KMS-11 (cell line): ENCODE results near the gene DEPDC1.

Source experiments
- H2AFZ ChIP-seq: fragments of 200-600 bp; sonication (generic); 2 replicates; pipeline ENCODE4 v1.6.1; 2016; ENCODE audit warnings: antibody characterized with exemption, mixed run types, low read depth
- H3K27ac ChIP-seq: fragments of 200-600 bp; sonication (generic); 2 replicates; pipeline ENCODE4 v1.6.1; 2016; ENCODE audit warnings: mild to moderate bottlenecking, mixed run types
- H3K27me3 ChIP-seq: fragments of 200-600 bp; sonication (generic); 2 replicates; pipeline ENCODE4 v1.6.1; 2017; ENCODE audit warnings: mild to moderate bottlenecking, low read depth, mixed run types, moderate library complexity; ENCODE audit not compliant: insufficient read depth
- H3K36me3 ChIP-seq: fragments of 200-600 bp; sonication (generic); 2 replicates; pipeline ENCODE4 v1.6.1; 2017; ENCODE audit warnings: mild to moderate bottlenecking, mixed run types; ENCODE audit not compliant: insufficient read depth
- H3K4me1 ChIP-seq: fragments of 200-600 bp; sonication (generic); 2 replicates; pipeline ENCODE4 v1.6.1; 2016; ENCODE audit warnings: mild to moderate bottlenecking, low read depth, mixed run types; ENCODE audit not compliant: poor library complexity, severe bottlenecking
- H3K4me2 ChIP-seq: fragments of 200-600 bp; sonication (generic); 2 replicates; pipeline ENCODE4 v1.7.0; 2016; ENCODE audit warnings: mild to moderate bottlenecking, mixed run types
- H3K4me3 ChIP-seq: fragments of 200-600 bp; sonication (generic); IDR thresholded peaks from 2 replicates; pipeline ENCODE4 v1.6.1; 2017; ENCODE audit warnings: low read depth, low read length, mixed read lengths; ENCODE audit not compliant: insufficient read depth
- H3K79me2 ChIP-seq: fragments of 200-600 bp; sonication (generic); 2 replicates; pipeline ENCODE4 v1.6.1; 2016; ENCODE audit warnings: low read depth, mixed run types; ENCODE audit not compliant: insufficient read depth
- H3K9ac ChIP-seq: fragments of 200-600 bp; sonication (generic); 2 replicates; pipeline ENCODE4 v1.6.1; 2016; ENCODE audit warnings: mild to moderate bottlenecking, mixed run types
- H4K20me1 ChIP-seq: fragments of 200-600 bp; sonication (generic); 2 replicates; pipeline ENCODE4 v1.6.1; 2016; ENCODE audit warnings: mild to moderate bottlenecking, mixed run types; ENCODE audit not compliant: insufficient read depth
- CTCF ChIP-seq: fragments of 200-600 bp; sonication (generic); conservative IDR thresholded peaks from 2 replicates; pipeline ENCODE4 v1.6.1; 2017; ENCODE audit warnings: low read depth, mild to moderate bottlenecking, antibody characterized with exemption, low read length, moderate library complexity, mixed read lengths

Gene DEPDC1

GRCh38 chr1:68490046-68490651 lies 6.7 kb downstream of the DEPDC1 start:
- no peak for TF ChIP-seq CTCF
- H3K36me3 ChIP-seq = no peaks in the 10 kb centered on the region
- H3K27ac ChIP-seq = no peak overlapping the region
- H3K4me3 ChIP-seq = no peak overlapping the region
- H3K9ac ChIP-seq = no peak overlapping the region
- no peak overlapping the region for H2AFZ ChIP-seq
- peaks cover 7% of the 10 kb centered on the region for H3K4me1 ChIP-seq
- H3K27me3 ChIP-seq = no peaks in the 10 kb centered on the region
- H3K79me2 ChIP-seq = peaks cover 6% of the 10 kb centered on the region; the same call in 1 of the 2 replicates
- no peak overlapping the region for H3K4me2 ChIP-seq
- no peaks in the 10 kb centered on the region for H4K20me1 ChIP-seq

GRCh38 chr1:68485431-68486022 lies 11.4 kb downstream of the DEPDC1 start:
- Histone ChIP-seq H3K4me3 (no peak overlapping the region), H3K9ac (no peak overlapping the region), H4K20me1 (no peaks in the 10 kb centered on the region), H3K36me3 (no peaks in the 10 kb centered on the region), H3K27ac (no peak overlapping the region), H3K27me3 (no peaks in the 10 kb centered on the region), H3K4me2 (no peak overlapping the region), H3K4me1 (no peaks in the 10 kb centered on the region), H2AFZ (no peak overlapping the region), H3K79me2 (no peaks in the 10 kb centered on the region)
- TF ChIP-seq CTCF = no peak

- Histone ChIP-seq H3K27me3 (no peaks in the 10 kb centered on the region), H3K79me2 (no peaks in the 10 kb centered on the region), H4K20me1 (no peaks in the 10 kb centered on the region), H3K4me3 (no peak overlapping the region), H3K27ac (no peak overlapping the region), H3K4me2 (no peak overlapping the region), H3K9ac (no peak overlapping the region), H2AFZ (no peak overlapping the region), H3K4me1 (no peaks in the 10 kb centered on the region), H3K36me3 (no peaks in the 10 kb centered on the region)
- TF ChIP-seq CTCF = no peak
These were observed 12.3 kb downstream of the DEPDC1 start for GRCh38 chr1:68484618-68485017.

GRCh38 chr1:68481041-68481440 lies 15.8 kb downstream of the DEPDC1 start:
- H3K9ac ChIP-seq = no peak overlapping the region
- H2AFZ ChIP-seq = no peak overlapping the region
- no peaks in the 10 kb centered on the region for H3K4me1 ChIP-seq
- H3K27ac ChIP-seq = no peak overlapping the region
- H3K4me3 ChIP-seq = no peak overlapping the region
- no peaks in the 10 kb centered on the region for H4K20me1 ChIP-seq
- no peak for TF ChIP-seq CTCF
- H3K79me2 ChIP-seq = no peaks in the 10 kb centered on the region
- H3K27me3 ChIP-seq = no peaks in the 10 kb centered on the region
- no peaks in the 10 kb centered on the region for H3K36me3 ChIP-seq
- no peak overlapping the region for H3K4me2 ChIP-seq
